Left cardiac atrium (tissue), 4 donors: ENCODE data around the gene EHD1. TPM values are rescaled to one million over a fixed set of nuclear protein-coding genes. Genes with fewer than 3 reads are reported as not detected.

Source experiments
- ATAC-seq, 2 donors: fragments of 200-7000 bp; cut with Tn5 transposase; one replicate each; pipeline ENCODE4 v1.9.1; 2020; ENCODE audit warnings: mild to moderate bottlenecking in 2 of 2, moderate library complexity in 2 of 2
- DNase-seq: peaks from one replicate; pipeline ENCODE4 v3.0.0-alpha.2; 2020
- intact Hi-C, 2 donors: fragments of 100-400 bp; cut with DNase I; formaldehyde crosslinking; loops; one replicate each; pipeline versions ENCODE4 v1.14.1 to v1.15.1; 2022 to 2023
- total RNA-seq, 2 donors: library from RNA; stranded (reverse); fragmentation: NEBNext Ultra II Directional; extraction: Animal tissue kit (Norgen Biotek cat#: 25700); gene quantifications; one replicate each; pipeline ENCODE4 v1.2.1, GENCODE V29; 2021
- donor health status: DM: no; HTN: yes; CAD: no.
- donor health status: DM: no; HTN: yes; CAD: no; lungs with severe emphysema.
- donor health status: DM: yes; HTN: yes; CAD: no.
- donor health status: Dilated cardiomyopathy.

EHD1 gene
- total RNA-seq, 2 donors from 2014 or later = 36.6 to 43.1 TPM

DNA sequence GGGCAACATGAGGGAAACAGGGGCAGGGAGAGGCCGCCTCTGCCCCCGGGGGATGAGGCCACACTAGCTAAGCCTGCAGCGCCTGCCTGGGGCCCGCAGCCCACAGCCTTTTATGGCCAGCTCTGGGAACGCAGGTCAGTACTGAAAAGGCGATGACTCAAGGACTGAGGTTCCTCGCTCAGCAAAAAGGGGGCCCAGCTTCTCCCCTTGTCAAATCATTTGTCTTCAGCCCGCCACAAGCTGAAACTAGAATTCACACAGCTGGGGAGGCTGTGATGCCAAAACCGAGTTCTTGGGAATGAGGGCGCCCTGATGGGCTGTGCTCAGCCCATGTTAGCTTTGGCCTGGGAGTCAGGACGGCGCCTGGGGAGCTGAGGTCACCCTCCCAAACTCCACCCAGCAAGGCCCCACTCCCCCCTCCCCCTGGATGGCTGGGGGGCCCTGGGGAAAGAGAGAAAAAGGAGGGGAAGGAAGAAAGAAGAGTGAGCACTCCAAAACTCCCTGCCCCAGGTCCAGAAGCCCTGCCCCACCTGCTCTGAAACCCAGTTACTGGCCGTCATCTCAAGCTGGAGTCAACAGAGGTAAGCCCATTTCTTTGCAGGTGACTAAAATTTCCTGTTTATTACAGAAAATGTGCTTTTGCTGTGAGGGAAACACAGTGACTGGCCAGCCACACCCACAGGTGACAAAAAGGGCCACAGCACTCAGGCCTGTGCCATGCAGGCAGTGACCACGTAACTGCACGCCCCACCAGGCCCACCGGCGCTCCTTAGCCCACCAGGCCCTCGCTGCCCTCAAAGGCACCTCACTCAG lies 13.7 kb downstream of the EHD1 start:
- peak; percentile 73 to 80 for ATAC-seq
- peak; percentile 80 for DNase-seq
- intact Hi-C loops = no loop called here

DNA sequence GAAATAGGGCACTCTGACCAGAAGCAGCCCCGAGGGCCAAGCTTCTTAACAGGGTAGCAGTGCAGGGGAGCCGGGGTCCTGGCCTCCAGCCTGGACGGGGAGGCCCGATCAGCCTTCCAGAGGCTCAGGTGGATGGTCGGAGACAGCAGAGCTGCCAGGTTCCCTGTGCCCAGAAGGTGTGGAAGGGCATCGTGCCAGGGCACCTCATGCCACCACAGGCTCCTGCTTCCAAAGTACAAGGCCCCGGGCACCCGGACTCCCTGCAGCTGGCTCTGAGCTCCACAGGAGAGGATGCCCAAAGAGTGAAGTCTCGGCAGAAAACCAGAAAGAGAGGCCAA lies 14.3 kb downstream of the EHD1 start:
- DNase-seq (no peak), ATAC-seq (peak in 1 of 2 donors; percentile 1)
- intact Hi-C loops = no loop called here

- DNase-seq (peak; percentile 56), ATAC-seq (peak; percentile 48 to 61)
- intact Hi-C loops = no loop called here
Observed at GRCh38 chr11:64863391-64864060, 14.9 kb downstream of the EHD1 start.

- DNase-seq (peak; percentile 65), ATAC-seq (peak; percentile 3 to 10)
- intact Hi-C loops = no loop called here
Observed at GRCh38 chr11:64862987-64863390, 15.4 kb downstream of the EHD1 start.

- DNase-seq (no peak), ATAC-seq (no peak)
- intact Hi-C loops = no loop called here
Observed at GRCh38 chr11:64861227-64861975, 17.0 kb downstream of the EHD1 start.

GRCh38 chr11:64859542-64860414 lies 18.6 kb downstream of the EHD1 start:
- DNase-seq (no peak), ATAC-seq (no peak)
- intact Hi-C loops = no loop called here

- DNase-seq (peak; percentile 56), ATAC-seq (peak; percentile 5 to 55)
- intact Hi-C loops = no loop called here
Observed at GRCh38 chr11:64858467-64859263, 19.8 kb downstream of the EHD1 start.

DNA sequence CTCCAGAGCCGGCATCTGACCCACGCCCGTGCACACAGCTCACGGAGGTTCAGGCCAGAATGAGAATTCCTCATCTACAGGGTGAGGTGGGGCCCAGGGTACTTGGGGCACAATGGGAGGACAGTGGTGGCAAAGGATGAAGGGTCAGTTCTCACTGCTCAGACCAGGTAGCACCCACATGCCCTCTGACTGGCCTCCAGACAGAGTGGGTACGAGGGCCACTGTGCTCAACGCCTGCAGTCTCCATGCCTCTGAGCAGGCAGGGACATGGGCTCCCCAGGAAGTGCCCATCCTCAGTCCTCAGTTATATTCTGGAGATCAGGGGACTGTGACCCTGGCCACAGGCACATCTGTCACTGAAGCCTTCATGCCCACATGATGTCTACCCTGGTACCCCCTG lies 20.9 kb downstream of the EHD1 start:
- intact Hi-C loops = no loop called here
- DNase-seq (no peak), ATAC-seq (no peak)

- DNase-seq (peak; percentile 83), ATAC-seq (peak; percentile 35 to 46)
- intact Hi-C loops = no loop called here
Observed at GRCh38 chr11:64856382-64857227, 21.8 kb downstream of the EHD1 start.

- ATAC-seq (no peak), DNase-seq (no peak)
- intact Hi-C loops = no loop called here
Observed at GRCh38 chr11:64855596-64856304, 22.7 kb downstream of the EHD1 start.

- intact Hi-C loops = no loop called here
- ATAC-seq = peak; percentile 59 to 91
Observed at GRCh38 chr11:64854534-64855502, 23.6 kb downstream of the EHD1 start.

GRCh38 chr11:64854157-64854533 lies 24.3 kb downstream of the EHD1 start:
- no peak for ATAC-seq
- intact Hi-C loops = no loop called here
- no peak for DNase-seq

More at GRCh38 chr11:64854534-64855502, 23.6 kb downstream of the EHD1 start:
- DNase-seq = peak; percentile 91

DNA sequence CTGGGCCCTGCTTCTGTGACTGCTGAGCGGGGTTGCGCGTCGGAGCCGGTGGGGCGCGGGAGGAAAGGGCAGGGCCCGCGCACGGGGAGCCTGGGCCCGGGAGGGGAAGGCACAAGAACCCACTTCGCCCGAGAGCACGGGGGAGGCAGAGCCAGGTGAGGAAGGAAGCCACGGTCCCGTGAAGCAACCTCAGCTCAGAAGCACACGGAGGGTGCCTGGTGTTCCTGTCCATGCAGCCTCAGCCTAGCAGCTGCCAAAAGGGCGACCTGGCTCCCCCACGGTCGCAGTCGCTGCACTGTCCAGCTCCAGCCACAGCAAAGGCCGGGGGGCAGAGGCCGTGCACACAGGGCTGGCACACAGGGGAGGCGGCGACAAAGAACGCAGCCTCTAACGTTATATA lies 24.7 kb downstream of the EHD1 start:
- DNase-seq = no peak
- no peak for ATAC-seq
- intact Hi-C loops = no loop called here

DNA sequence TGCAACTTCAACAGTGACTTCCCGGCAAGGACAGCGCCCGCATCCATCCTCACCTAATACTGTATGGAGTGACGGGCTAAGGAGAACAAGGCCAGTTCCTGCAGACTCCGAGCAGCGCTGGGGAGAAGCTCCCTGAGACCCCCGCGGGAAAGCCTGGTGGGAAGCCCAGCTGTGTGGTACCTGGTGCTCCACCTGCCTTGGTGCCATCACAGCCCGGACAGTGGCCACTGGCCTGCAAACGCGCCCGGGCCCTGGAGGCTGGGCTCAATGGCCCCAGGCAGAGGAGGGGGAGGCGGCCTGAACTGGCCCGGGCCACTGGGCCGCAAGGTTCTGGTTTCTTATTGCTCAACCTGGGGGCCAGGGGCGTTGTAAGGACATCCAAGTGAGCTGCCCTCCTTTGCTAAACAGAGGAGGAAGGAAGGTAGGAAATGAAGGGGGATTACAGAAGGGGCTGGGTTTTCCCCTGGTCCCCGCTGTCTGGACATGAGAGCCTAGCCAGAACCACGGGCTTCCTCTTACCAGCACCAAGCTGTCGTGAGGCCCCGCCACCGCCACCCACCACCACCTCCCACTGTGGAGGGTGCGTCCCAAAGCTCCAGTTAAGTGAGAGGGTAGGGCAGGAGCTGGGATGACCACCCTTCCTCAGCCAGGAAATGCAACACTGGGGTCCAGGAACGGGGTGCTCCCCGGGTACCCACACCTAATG lies 25.5 kb downstream of the EHD1 start:
- intact Hi-C loops = no loop called here
- no peak for DNase-seq

DNA sequence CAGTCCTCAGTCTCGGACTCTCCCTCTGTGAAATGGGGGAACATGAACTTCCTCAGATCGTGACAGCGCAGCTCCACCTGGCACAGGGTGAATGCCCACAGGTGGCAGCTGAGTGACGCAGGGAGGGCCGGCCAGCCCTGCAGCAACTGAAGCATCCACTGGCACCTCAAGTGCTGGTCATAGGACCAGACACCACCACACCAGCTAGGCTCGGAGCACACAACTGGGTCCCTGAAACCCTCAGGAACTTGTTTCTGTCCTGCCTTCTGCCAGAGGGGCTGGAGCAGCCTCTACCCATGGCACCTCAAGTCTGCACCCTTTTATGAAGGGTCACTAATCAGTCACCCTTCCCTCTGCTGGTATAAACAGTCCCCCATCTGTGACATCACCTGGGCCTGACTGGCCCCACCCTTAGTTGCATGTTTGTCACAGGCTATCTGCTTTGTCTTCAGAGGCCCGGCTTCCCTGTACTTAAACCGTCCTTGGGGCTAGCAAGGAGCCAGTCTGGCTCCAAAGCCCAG lies 26.5 kb downstream of the EHD1 start:
- no peak for DNase-seq
- ATAC-seq = no peak
- intact Hi-C loops = no loop called here

More for the DNA sequence above, 25.5 kb downstream of the EHD1 start:
- ATAC-seq = no peak
